RWPE2 (cell line): ENCODE measurements around the gene TBC1D2.

Experiments used
- ATAC-seq: fragments of 200-7000 bp; cut with Tn5 transposase; 3 replicates; pipeline ENCODE4 v1.9.1; 2021; ENCODE audit warnings: low read depth
- DNase-seq: peaks from one replicate; pipeline ENCODE4 v3.0.0-alpha.2; 2020; ENCODE audit warnings: low spot score
- H3K27ac ChIP-seq: fragments of 450-650 bp; 2 replicates; pipeline ENCODE4 v1.5.1; 2017; ENCODE audit warnings: mild to moderate bottlenecking; ENCODE audit not compliant: poor library complexity, severe bottlenecking
- H3K27me3 ChIP-seq: fragments of 250-450 bp; sonication (Bioruptor Pico); 2 replicates; pipeline ENCODE4 v1.5.1; 2021; ENCODE audit warnings: mild to moderate bottlenecking, moderate library complexity; ENCODE audit not compliant: insufficient read depth, poor library complexity, severe bottlenecking
- H3K36me3 ChIP-seq: fragments of 250-450 bp; sonication (Bioruptor Pico); 2 replicates; pipeline ENCODE4 v1.5.1; 2020; ENCODE audit warnings: low read depth, mild to moderate bottlenecking, moderate library complexity
- H3K4me1 ChIP-seq: fragments of 250-450 bp; sonication (Bioruptor Pico); 2 replicates; pipeline ENCODE4 v1.5.1; 2021; ENCODE audit warnings: mild to moderate bottlenecking, moderate library complexity; ENCODE audit not compliant: insufficient read depth, poor library complexity, severe bottlenecking
- H3K4me3 ChIP-seq: fragments of 250-450 bp; sonication (Bioruptor Pico); 2 replicates; pipeline ENCODE4 v1.5.1; 2021; ENCODE audit warnings: mild to moderate bottlenecking, moderate library complexity; ENCODE audit not compliant: severe bottlenecking
- H3K9me3 ChIP-seq: fragments of 250-450 bp; sonication (Bioruptor Pico); 2 replicates; pipeline ENCODE4 v1.5.1; 2021; ENCODE audit warnings: mild to moderate bottlenecking, moderate library complexity; ENCODE audit not compliant: severe bottlenecking
- CTCF ChIP-seq: fragments of 450-650 bp; IDR thresholded peaks from one replicate; pipeline ENCODE4 v1.5.1; 2017; ENCODE audit warnings: mild to moderate bottlenecking, moderate library complexity; ENCODE audit not compliant: poor library complexity, severe bottlenecking

TBC1D2 gene

DNA sequence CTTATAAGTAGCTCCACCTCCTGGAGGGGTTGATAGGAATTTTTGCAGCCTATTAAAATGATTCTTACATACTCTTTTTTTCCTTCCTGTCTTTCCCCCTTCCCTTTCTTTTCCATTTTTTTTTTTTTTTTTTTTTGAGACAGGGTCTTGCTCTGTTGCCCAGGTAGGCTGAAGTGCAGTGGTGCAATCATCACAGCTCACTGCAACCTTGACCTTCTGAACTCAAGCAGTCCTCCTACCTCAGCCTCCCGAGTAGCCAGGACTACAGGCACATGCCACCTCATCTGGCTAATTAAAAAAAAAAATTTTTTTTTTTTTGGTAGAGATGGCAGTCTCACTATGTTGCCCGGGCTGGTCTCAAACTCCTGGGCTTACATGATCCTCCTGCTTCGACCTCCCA, 4.3 kb upstream of the TBC1D2 start:
- no peak overlapping the region for H3K4me3 ChIP-seq
- H3K27ac ChIP-seq = no peak overlapping the region
- ATAC-seq (no peak), DNase-seq (no peak)
- no peaks in the 10 kb centered on the region for H3K9me3 ChIP-seq
- H3K4me1 ChIP-seq = peaks cover 3% of the 10 kb centered on the region
- peak; percentile 12 for TF ChIP-seq CTCF
- H3K36me3 ChIP-seq = peaks cover 2% of the 10 kb centered on the region
- no peaks in the 10 kb centered on the region for H3K27me3 ChIP-seq

DNA sequence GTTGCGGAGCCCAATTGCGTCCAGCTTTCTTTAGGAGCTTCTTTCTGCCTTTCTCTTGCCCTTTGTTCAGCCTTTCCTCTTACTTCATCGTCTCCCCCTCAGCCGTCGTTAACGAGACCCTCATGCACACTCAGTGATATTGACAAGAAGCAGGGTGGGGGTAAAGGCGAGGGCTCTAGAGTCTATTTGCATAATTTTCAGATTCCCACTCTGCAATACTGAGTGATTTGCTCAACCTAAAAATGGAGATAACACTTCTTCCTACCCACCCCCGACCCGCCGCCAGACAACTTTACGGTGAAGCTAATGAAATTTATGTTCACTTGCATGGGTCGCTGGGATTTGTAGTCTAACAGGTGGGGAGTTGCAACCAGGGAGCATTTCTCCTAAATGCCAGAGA, 1.3 kb upstream of the TBC1D2 start:
- ATAC-seq (no peak), DNase-seq (no peak)
- H3K27ac ChIP-seq = peak overlapping the region; percentile 94

DNA sequence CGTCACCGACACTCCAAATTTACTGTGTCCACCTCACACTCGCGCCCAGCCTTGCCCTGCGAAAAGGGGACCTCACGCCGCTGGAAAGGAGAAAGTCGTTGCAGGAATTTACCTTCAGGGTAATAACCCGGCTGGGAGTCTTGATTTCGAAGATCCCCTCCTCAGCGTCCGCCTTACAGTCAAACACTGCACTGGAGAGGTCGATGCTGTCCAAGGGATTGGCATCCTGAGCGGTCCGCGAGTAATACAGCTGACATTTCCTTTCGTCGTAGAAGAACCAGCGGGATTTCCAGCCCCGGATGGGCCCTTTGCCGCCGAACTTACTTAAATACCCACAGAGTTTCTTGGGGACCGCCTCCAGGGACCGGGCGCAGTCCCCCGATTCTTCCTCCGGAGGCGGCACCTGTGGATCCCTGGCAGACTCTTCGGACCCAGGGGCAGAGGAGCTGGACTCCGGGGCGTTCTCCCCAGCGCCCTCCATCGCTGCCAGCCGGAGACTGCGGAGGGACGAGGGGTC, 330 bp downstream of the TBC1D2 start:
- H3K27me3 ChIP-seq = no peaks in the 10 kb centered on the region
- H3K27ac ChIP-seq = peak overlapping the region; percentile 94
- H3K4me1 ChIP-seq = peaks cover 35% of the 10 kb centered on the region
- no peaks in the 10 kb centered on the region for H3K9me3 ChIP-seq
- DNase-seq (no peak), ATAC-seq (peak; percentile 13)
- H3K36me3 ChIP-seq = peaks cover 45% of the 10 kb centered on the region
- TF ChIP-seq CTCF = no peak
- H3K4me3 ChIP-seq = peak overlapping the region; percentile 95

More for the DNA sequence above, 1.3 kb upstream of the TBC1D2 start:
- peaks cover 19% of the 10 kb centered on the region for H3K4me1 ChIP-seq
- H3K4me3 ChIP-seq = peak overlapping the region; percentile 95
- no peak for TF ChIP-seq CTCF
- no peaks in the 10 kb centered on the region for H3K27me3 ChIP-seq
- H3K9me3 ChIP-seq = no peaks in the 10 kb centered on the region
- peaks cover 29% of the 10 kb centered on the region for H3K36me3 ChIP-seq

DNA sequence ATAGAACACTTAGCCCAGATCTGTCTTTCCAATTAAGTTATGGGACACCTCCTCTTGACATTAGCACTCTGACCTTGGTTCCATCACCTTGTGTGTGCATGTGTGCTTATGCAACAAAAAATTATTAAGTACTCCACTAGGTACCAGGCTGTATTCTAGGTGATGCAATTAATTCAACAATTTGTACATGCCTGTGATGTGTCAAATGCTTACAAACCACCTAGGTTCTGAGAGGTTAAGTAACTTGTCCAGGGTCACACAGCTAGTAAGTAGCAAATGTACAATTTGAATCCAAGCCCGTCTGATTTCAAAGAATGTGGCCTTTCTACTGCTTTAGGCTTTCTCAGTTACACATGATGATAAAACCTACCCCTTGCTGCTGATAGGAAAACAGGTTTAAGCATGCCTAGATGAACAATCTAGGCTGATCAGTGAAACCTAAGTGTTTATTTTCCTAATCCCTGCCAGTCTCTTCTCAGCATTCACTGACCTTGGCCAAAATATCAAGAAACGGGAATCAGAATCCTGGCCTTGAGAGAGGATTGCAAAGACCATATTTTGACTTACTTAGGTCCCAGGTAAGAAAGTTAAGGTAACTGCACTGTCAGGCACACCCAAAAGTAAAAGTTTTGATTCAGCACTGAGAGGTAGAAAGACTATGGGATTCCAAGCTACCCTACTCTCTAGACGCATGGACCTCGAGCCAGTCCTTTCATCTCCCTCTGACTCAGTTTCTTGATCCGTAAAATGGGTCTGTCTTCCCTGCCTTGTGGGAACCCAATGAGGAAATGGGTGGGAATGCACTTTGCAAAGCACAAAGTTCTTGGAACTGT, 1.0 kb downstream of the TBC1D2 start:
- H3K4me1 ChIP-seq = peaks cover 42% of the 10 kb centered on the region
- DNase-seq (no peak), ATAC-seq (no peak)
- H3K27me3 ChIP-seq = no peaks in the 10 kb centered on the region
- peak overlapping the region; percentile 95 for H3K4me3 ChIP-seq
- peaks cover 52% of the 10 kb centered on the region for H3K36me3 ChIP-seq
- no peaks in the 10 kb centered on the region for H3K9me3 ChIP-seq
- no peak for TF ChIP-seq CTCF
- peak overlapping the region; percentile 94 for H3K27ac ChIP-seq

- no peak for ATAC-seq
- TF ChIP-seq CTCF = no peak
- Histone ChIP-seq H3K4me1 (peaks cover 49% of the 10 kb centered on the region), H3K9me3 (no peaks in the 10 kb centered on the region), H3K27me3 (no peaks in the 10 kb centered on the region), H3K36me3 (peaks cover 59% of the 10 kb centered on the region), H3K27ac (peak overlapping the region; percentile 94), H3K4me3 (peak overlapping the region; percentile 95)
- no peak for DNase-seq
Observed at GRCh38 chr9:98253565-98253964, 1.9 kb downstream of the TBC1D2 start.
